ENCODE measurements around the gene QKI. TPM values are rescaled to one million over a fixed set of nuclear protein-coding genes. Genes with fewer than 3 reads are reported as not detected.
A peak's percentile ranks its signal among the peaks of the same experiment; 100 is the strongest.
"Not testable (repeated sequence)": the region's sequence is repeated elsewhere in the genome, so short reads cannot be mapped to it uniquely, and the experiment has no call there.

QKI gene
- total RNA-seq, 1 experiment from 2014 or later: 64.3 TPM

DNA sequence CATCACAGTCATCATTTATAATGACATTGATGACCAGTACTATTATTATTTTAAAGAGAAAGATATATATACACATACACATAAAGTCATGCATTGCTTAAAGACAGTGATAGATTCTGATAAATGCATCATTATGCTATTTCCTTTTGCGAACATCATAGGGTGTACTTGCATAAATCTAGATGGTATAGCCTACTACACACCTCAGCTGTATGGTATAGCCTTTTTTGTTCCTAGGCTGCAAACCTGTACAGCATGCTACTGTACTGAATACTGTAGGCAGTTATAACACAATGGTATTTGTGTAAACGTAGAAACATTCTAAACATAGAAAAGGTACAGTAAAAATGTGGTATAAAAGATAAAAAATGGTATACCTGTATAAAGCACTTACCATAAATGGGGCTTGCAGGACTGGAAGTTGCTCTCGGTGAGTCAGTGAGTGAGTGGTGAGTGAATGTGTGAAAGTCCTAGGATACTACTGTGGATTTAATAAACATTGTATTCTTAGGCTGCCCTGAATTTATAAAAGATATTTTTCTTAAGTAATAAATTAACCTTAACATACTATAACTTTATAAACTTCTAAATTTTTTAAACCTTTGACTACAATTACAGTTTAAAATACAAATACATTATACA, 23.9 kb downstream of the QKI start:
- no TSS peak for BruUV-seq (replicated peaks)
- Histone ChIP-seq H3K9me3 (ENCODE audit: low read length) (no peaks in the 10 kb centered on the region), H3K36me3 (ENCODE audit: low read depth, low read length) (no peaks in the 10 kb centered on the region), H4K20me1 (ENCODE audit: low read length) (peaks cover 57% of the 10 kb centered on the region), H3K79me2 (ENCODE audit: low read length) (peaks cover 100% of the 10 kb centered on the region), H3K4me3 (ENCODE audit: low read length) (no peak overlapping the region), H3K27ac (ENCODE audit: low read length) (no peak overlapping the region), H3F3A (ENCODE audit: low read length, unreplicated experiment) (no peaks in the 10 kb centered on the region), H3K9me2 (replicated peaks; ENCODE audit: low read length) (no peaks in the 10 kb centered on the region), H2AFZ (ENCODE audit: low read length) (no peak overlapping the region), H3K9ac (ENCODE audit: low read length) (no peak overlapping the region), H3K27me3 (ENCODE audit: low read length) (no peaks in the 10 kb centered on the region), H3K4me2 (ENCODE audit: low read length) (no peak overlapping the region), H3K4me1 (ENCODE audit: insufficient read depth, low read length) (peaks cover 26% of the 10 kb centered on the region; the same call in 1 of the 2 replicates)
- POLR2A ChIA-PET (ENCODE audit: unreplicated experiment): no interaction called here
- intact Hi-C loops (cut with micrococcal nuclease): no loop called here
- DNase-seq (peak; percentile 47), ATAC-seq (peak; percentile 70)
- TF ChIP-seq, protein P1, sequence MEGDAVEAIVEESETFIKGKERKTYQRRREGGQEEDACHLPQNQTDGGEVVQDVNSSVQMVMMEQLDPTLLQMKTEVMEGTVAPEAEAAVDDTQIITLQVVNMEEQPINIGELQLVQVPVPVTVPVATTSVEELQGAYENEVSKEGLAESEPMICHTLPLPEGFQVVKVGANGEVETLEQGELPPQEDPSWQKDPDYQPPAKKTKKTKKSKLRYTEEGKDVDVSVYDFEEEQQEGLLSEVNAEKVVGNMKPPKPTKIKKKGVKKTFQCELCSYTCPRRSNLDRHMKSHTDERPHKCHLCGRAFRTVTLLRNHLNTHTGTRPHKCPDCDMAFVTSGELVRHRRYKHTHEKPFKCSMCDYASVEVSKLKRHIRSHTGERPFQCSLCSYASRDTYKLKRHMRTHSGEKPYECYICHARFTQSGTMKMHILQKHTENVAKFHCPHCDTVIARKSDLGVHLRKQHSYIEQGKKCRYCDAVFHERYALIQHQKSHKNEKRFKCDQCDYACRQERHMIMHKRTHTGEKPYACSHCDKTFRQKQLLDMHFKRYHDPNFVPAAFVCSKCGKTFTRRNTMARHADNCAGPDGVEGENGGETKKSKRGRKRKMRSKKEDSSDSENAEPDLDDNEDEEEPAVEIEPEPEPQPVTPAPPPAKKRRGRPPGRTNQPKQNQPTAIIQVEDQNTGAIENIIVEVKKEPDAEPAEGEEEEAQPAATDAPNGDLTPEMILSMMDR (conservative IDR thresholded peaks at IDR 0.05; ENCODE audit: low read depth, low read length): no peak
- TF ChIP-seq EZH2phosphoT487 (IDR thresholded peaks at IDR 0.05; ENCODE audit: borderline replicate concordance, low read length) (no peak), EZH2 (IDR thresholded peaks at IDR 0.05; ENCODE audit: low read length, unreplicated experiment) (no peak)
- CTCF ChIA-PET: no interaction called here

DNA sequence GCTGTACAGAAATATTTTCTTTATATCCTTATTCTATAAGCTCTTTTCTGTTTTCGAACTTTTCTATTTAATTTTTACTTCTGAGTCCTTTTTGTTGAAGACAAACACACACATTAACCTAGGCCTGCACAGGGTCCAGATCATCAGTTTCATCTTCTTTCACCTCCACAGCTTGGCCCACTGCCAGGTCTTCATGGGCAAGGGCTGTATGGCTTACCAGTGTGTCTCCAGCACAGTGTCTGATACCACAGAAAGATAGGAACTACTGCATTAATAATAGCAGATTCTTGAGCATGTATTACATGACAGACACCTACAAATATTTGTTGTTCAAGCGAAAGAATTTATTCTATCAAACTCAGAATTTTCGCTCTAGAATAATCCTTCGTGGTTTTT, 24.4 kb downstream of the QKI start:
- POLR2A ChIA-PET (ENCODE audit: unreplicated experiment): no interaction called here

GRCh38 chr6:163439390-163439789, 24.9 kb downstream of the QKI start:
- intact Hi-C loops (cut with micrococcal nuclease); H3K9me2 ChIP-seq (replicated peaks; ENCODE audit: low read length); H3F3A ChIP-seq (ENCODE audit: low read length, unreplicated experiment); ATAC-seq; H3K27me3 ChIP-seq (ENCODE audit: low read length); BruUV-seq (replicated peaks); H3K36me3 ChIP-seq (ENCODE audit: low read depth, low read length); H3K9me3 ChIP-seq (ENCODE audit: low read length); H2AFZ ChIP-seq (ENCODE audit: low read length); H3K9ac ChIP-seq (ENCODE audit: low read length); CTCF ChIA-PET; H3K4me2 ChIP-seq (ENCODE audit: low read length); DNase-seq; POLR2A ChIA-PET (ENCODE audit: unreplicated experiment); H3K27ac ChIP-seq (ENCODE audit: low read length); H3K4me3 ChIP-seq (ENCODE audit: low read length): not testable (repeated sequence)
- H3K79me2 ChIP-seq (ENCODE audit: low read length): peaks cover 100% of the 10 kb centered on the region
- H3K4me1 ChIP-seq (ENCODE audit: insufficient read depth, low read length): peaks cover 26% of the 10 kb centered on the region; the same call in 1 of the 2 replicates
- peaks cover 60% of the 10 kb centered on the region for H4K20me1 ChIP-seq (ENCODE audit: low read length)

More for the DNA sequence above, 24.4 kb downstream of the QKI start:
- intact Hi-C loops (cut with micrococcal nuclease): no loop called here
- Histone ChIP-seq H3K4me3 (ENCODE audit: low read length) (no peak overlapping the region), H3F3A (ENCODE audit: low read length, unreplicated experiment) (no peaks in the 10 kb centered on the region), H3K27ac (ENCODE audit: low read length) (no peak overlapping the region), H3K9me2 (replicated peaks; ENCODE audit: low read length) (no peaks in the 10 kb centered on the region), H3K9me3 (ENCODE audit: low read length) (no peaks in the 10 kb centered on the region), H3K4me1 (ENCODE audit: insufficient read depth, low read length) (peaks cover 26% of the 10 kb centered on the region; the same call in 1 of the 2 replicates), H3K4me2 (ENCODE audit: low read length) (no peak overlapping the region), H2AFZ (ENCODE audit: low read length) (no peak overlapping the region), H3K27me3 (ENCODE audit: low read length) (no peaks in the 10 kb centered on the region), H3K9ac (ENCODE audit: low read length) (no peak overlapping the region), H3K36me3 (ENCODE audit: low read depth, low read length) (no peaks in the 10 kb centered on the region), H3K79me2 (ENCODE audit: low read length) (peaks cover 100% of the 10 kb centered on the region), H4K20me1 (ENCODE audit: low read length) (peaks cover 60% of the 10 kb centered on the region)
- ATAC-seq: no peak
- no peak for DNase-seq
- BruUV-seq (replicated peaks): no TSS peak
- CTCF ChIA-PET: no interaction called here
- TF ChIP-seq EZH2phosphoT487 (IDR thresholded peaks at IDR 0.05; ENCODE audit: borderline replicate concordance, low read length) (no peak), EZH2 (IDR thresholded peaks at IDR 0.05; ENCODE audit: low read length, unreplicated experiment) (no peak)
- TF ChIP-seq, protein P1 (conservative IDR thresholded peaks at IDR 0.05; ENCODE audit: low read depth, low read length): no peak

Data from PC-3 (cell line).